ENCODE data around the gene GPATCH8. TPM values are rescaled to one million over a fixed set of nuclear protein-coding genes. Genes with fewer than 3 reads are reported as not detected.

The GPATCH8 gene
- total RNA-seq, 1 experiment from 2014 or later, result 51.5 TPM

DNA sequence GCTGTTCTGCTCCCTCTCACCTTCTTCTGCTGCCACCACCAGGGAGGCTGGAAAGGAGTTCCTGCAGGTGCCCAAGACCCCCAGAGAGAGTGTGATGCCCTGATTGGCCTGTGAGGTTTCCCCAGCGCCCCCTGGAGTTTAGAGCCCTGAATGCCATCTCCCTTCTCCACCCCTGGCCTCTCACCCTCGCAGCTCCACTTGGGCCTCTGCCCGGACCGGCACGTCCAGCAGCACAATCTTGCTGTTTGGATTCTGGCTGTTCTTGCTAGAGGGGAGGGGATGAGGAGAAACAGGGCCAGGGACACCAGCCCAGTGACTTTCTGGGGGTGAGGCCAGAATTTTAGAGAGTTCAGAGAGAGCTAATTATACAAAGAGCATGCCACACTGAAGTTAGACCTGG lies 127.1 kb downstream of the GPATCH8 start:
- H3K9ac ChIP-seq (ENCODE audit: extremely low read depth, insufficient read length, low read length), result no peak overlapping the region
- no CpG with 5 or more reads among the region's 5 CpGs for whole genome bisulfite sequencing (ENCODE audit: extremely low coverage, insufficient read length, low lambda C conversion rate)
- no peaks in the 10 kb centered on the region for H4K20me1 ChIP-seq (ENCODE audit: control insufficient read depth, insufficient read depth, insufficient read length)
- no peaks in the 10 kb centered on the region for H3K9me3 ChIP-seq (ENCODE audit: control insufficient read depth, low read depth, low read length)
- peaks cover 5% of the 10 kb centered on the region for H3K23me2 ChIP-seq (ENCODE audit: insufficient read length, low read depth, low read length, poor library complexity, severe bottlenecking)
- H3T11ph ChIP-seq (ENCODE audit: low read length), result no peak overlapping the region
- no peak overlapping the region for H2BK12ac ChIP-seq (ENCODE audit: insufficient read length, low read depth, low read length)
- no peak overlapping the region for H4K91ac ChIP-seq (ENCODE audit: insufficient read length, low read depth, low read length)
- H3K4me3 Mint-ChIP-seq, result peak overlapping the region in 1 of 2 experiments; percentile 42; a peak in 1 of 5 replicates
- no peak overlapping the region for H2BK15ac ChIP-seq (ENCODE audit: low read depth, low read length)
- peaks cover 8% of the 10 kb centered on the region for H3K4me1 ChIP-seq (ENCODE audit: insufficient read depth, low read length)
- H3K27me3 Mint-ChIP-seq (ENCODE audit: low read depth), result peaks cover 4% of the 10 kb centered on the region
- H3K27me3 ChIP-seq (ENCODE audit: insufficient read depth, low read length), result no peaks in the 10 kb centered on the region; the same call in 1 of the 2 replicates
- H3K27ac Mint-ChIP-seq, result peak overlapping the region in 1 of 3 experiments; percentile 64; a peak in 1 of 7 replicates
- peaks cover 10 to 29% of the 10 kb centered on the region in 2 experiments for H3K4me1 Mint-ChIP-seq
- no peak overlapping the region for H2AFZ ChIP-seq (ENCODE audit: low read length)
- no peak overlapping the region for H2BK120ac ChIP-seq (ENCODE audit: low read depth, low read length, poor library complexity, severe bottlenecking)
- no peak overlapping the region for H3K14ac ChIP-seq (ENCODE audit: insufficient read depth, low read length)
- peak; percentile 89 for DNase-seq
- no peak overlapping the region for H4K8ac ChIP-seq (replicated peaks; ENCODE audit: insufficient read length, low read depth, low read length)
- no peak overlapping the region for H3K4ac ChIP-seq (ENCODE audit: low read depth, low read length)
- peak; percentile 73 for TF ChIP-seq CTCF (conservative IDR thresholded peaks at IDR 0.05)
- H4K5ac ChIP-seq (ENCODE audit: insufficient read length, low read depth, low read length), result no peak overlapping the region
- no peaks in the 10 kb centered on the region; a peak in 1 of 5 replicates for H3K9me3 Mint-ChIP-seq
- no peak overlapping the region for H2BK20ac ChIP-seq (ENCODE audit: low read depth, low read length, poor library complexity, severe bottlenecking)
- peaks cover 0 to 4% (median 0%) of the 10 kb centered on the region in 3 experiments; a peak in 1 of 7 replicates for H3K36me3 Mint-ChIP-seq (ENCODE audit: insufficient read depth in 1 of 3, low read depth in 3 of 3)
- no peak overlapping the region for H3K4me2 ChIP-seq (ENCODE audit: insufficient read depth, insufficient read length, low read length)
- no peaks in the 10 kb centered on the region for H3K79me2 ChIP-seq (ENCODE audit: insufficient read depth, low read length)
- H3K27ac ChIP-seq (ENCODE audit: insufficient read length, low read depth, low read length), result no peak overlapping the region
- no peak overlapping the region for H3K23ac ChIP-seq (ENCODE audit: insufficient read length, low read depth, low read length)
- H2AK5ac ChIP-seq (ENCODE audit: insufficient read length, low read length), result no peak overlapping the region
- no peak overlapping the region for H3K56ac ChIP-seq (ENCODE audit: insufficient read length, low read depth, low read length)
- no peak overlapping the region for H2BK5ac ChIP-seq (ENCODE audit: insufficient read length, low read length)
- no peak overlapping the region for H3K18ac ChIP-seq (ENCODE audit: insufficient read length, low read depth, low read length)
- no peaks in the 10 kb centered on the region for H3K79me1 ChIP-seq (ENCODE audit: insufficient read depth, low read depth, low read length, poor library complexity, severe bottlenecking)
